Cardiac fibroblast (primary cell): ENCODE results near the gene C2CD2.

ENCODE experiments used
- DNase-seq, 2 donors: peaks; one replicate each; pipeline versions ENCODE4 v3.0.0 to v3.0.0-alpha.2; 2010; ENCODE audit warnings: low read depth in 2 of 2
- H3K4me3 ChIP-seq, 2 donors: replicated peaks in 1 of 2; 1 replicate in 1 of 2; 2 replicates in 1 of 2; pipeline ENCODE4 v1.5.1; 2011; ENCODE audit warnings: low read depth in 2 of 2, low read length in 2 of 2, mild to moderate bottlenecking in 2 of 2, moderate library complexity in 1 of 2
- TF ChIP-seq, protein P1 (sequence below): IDR thresholded peaks from one replicate; pipeline ENCODE4 v1.5.1; 2011; ENCODE audit warnings: low read depth, mild to moderate bottlenecking, low read length, inconsistent platforms

The C2CD2 gene

DNA sequence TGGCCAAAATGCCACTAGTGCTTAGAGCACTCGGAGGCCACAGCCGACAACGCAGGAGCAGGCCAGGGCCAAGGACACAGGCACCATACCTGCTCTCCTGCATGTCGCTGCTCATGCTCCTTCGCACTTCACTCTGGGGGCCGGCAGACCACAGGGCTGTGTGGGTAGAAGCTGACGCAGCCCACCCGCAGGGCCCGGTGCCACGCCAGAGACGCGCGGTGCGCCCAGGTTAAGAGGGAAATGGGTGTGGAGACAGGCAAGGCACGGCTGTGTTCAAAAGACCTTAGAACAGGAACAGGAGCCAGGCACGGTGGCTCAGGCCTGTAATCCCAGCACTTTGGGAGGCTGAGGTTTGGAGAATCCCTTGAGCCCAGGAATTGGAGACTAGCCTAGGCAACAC, 61.1 kb downstream of the C2CD2 start:
- TF ChIP-seq, protein P1, sequence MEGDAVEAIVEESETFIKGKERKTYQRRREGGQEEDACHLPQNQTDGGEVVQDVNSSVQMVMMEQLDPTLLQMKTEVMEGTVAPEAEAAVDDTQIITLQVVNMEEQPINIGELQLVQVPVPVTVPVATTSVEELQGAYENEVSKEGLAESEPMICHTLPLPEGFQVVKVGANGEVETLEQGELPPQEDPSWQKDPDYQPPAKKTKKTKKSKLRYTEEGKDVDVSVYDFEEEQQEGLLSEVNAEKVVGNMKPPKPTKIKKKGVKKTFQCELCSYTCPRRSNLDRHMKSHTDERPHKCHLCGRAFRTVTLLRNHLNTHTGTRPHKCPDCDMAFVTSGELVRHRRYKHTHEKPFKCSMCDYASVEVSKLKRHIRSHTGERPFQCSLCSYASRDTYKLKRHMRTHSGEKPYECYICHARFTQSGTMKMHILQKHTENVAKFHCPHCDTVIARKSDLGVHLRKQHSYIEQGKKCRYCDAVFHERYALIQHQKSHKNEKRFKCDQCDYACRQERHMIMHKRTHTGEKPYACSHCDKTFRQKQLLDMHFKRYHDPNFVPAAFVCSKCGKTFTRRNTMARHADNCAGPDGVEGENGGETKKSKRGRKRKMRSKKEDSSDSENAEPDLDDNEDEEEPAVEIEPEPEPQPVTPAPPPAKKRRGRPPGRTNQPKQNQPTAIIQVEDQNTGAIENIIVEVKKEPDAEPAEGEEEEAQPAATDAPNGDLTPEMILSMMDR: no peak
- no peak overlapping the region for H3K4me3 ChIP-seq
- no peak for DNase-seq

DNA sequence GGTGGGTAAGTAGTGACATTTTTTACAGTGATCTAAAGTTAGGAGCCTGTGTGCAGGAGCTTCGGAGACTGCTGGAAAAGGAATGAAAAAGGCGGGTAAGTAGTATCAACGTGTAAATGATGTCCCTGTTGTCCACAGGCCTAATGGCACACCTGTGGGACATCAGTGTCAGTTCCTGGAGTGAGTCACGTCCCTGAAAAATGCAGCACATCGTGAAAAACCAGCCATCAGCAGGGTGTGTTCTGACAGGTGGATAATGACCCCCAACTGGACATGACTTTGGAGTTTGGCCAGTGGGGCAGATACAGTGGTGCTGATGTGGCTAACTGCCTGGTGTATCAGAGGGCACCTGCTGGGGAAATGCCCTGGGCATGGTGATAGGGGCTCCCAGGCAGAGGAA, 62.7 kb downstream of the C2CD2 start:
- no peak for DNase-seq
- no peak overlapping the region for H3K4me3 ChIP-seq
- TF ChIP-seq, protein P1: no peak

DNA sequence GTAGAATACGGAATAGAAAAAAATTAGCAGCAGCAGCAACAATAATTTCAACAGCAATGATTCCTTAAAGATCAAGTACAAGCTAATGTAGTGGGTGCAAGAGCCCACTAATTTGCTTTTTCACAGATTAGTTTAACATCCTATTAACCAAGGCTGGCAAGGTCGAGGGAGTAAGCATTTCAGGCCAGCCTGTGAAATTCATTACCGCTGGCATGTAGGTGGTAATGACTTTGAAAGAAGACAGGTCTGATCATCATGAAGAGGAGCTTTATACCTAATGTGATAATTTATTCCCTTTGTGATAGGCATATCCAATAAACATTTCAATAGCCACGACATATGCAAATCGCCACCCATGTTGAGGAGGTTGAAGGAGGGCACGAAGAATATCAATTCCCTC, 63.5 kb downstream of the C2CD2 start:
- TF ChIP-seq, protein P1: no peak
- no peak overlapping the region for H3K4me3 ChIP-seq
- no peak for DNase-seq

DNA sequence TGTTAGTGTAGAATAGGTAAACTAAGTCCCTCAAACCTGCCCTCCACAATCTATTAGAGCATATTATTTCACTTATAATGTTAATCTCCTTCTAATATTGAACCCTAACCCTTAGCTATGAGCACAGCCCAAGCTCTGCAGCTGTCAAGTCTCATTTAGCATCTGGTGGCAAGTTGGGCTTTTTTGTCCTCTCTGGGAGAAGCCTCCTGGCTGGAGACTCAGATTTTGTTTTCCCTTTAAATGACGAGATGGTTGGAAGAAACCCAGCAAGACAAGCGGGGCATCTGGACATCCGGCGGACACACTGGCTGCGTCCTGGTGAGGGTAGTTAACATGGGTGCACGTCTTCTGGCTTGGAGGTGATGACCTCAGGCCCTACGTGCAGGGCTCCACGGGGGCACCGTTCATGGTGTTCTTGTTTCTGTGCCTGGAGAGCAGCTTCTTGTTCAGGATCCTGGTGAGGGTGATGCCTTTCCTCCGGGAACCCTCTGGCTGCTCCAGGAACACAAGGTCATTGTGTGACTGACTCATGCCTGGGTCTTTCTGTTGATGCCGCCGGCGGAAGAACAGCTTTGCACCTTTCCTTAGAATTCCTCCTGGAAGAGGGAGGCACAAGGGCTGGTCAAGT, 65.0 kb downstream of the C2CD2 start:
- DNase-seq: peak in 1 of 2 donors; percentile 35
- H3K4me3 ChIP-seq: no peak overlapping the region
- TF ChIP-seq, protein P1: no peak

DNA sequence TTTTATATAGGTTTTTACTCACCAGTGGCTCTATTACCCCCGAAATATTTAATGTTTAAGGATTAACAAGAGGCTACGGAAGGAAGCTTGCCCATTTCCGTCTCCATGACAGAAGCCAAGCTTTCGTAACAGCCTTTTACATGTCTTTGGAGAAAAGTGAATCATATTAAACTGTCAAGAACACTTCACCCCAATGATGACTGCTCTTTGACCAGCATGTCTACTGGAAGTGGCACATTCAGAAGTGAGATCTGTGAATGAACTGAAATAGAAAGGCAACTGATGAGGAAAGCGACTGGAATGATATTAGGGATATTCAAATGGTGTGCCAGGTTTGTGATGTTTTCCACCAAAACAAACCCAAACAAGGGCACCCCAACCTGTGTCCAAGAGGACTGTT, 66.2 kb downstream of the C2CD2 start:
- DNase-seq: no peak
- H3K4me3 ChIP-seq: no peak overlapping the region
- TF ChIP-seq, protein P1: no peak

DNA sequence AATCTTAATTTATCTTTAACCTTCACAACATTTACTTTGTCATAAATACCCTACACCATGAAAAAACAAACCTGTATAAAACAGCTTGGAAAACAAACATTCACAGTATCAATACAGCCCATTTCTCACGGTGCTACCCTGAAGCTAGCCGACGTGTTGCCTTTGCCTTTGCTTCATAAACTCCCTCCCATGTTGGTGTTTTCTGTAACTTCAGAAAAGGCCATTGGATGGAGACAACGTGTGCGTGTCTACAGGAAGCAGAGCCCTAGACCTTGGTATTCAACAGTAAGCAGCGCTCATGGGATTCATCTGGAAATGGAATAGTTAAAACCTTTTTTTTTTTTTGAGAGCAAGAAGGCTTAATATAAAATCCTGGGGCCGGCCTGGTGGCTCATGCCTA, 67.5 kb downstream of the C2CD2 start:
- TF ChIP-seq, protein P1: no peak
- DNase-seq: no peak
- H3K4me3 ChIP-seq: no peak overlapping the region
